B cell (primary cell): ENCODE measurements around the gene LIMK1.

Source experiments
- EZH2 ChIP-seq: IDR thresholded peaks from 2 replicates; pipeline ENCODE4 v1.6.1; 2012; ENCODE audit warnings: borderline replicate concordance, low read depth, mild to moderate bottlenecking, moderate library complexity, low read length; ENCODE audit not compliant: insufficient read depth, poor library complexity, severe bottlenecking
- TF ChIP-seq, protein P1 (sequence below): fragments of 200-600 bp; IDR thresholded peaks from one replicate; pipeline ENCODE4 v1.8.0; 2022; ENCODE audit warnings: antibody characterized with exemption, mild to moderate bottlenecking

DNA sequence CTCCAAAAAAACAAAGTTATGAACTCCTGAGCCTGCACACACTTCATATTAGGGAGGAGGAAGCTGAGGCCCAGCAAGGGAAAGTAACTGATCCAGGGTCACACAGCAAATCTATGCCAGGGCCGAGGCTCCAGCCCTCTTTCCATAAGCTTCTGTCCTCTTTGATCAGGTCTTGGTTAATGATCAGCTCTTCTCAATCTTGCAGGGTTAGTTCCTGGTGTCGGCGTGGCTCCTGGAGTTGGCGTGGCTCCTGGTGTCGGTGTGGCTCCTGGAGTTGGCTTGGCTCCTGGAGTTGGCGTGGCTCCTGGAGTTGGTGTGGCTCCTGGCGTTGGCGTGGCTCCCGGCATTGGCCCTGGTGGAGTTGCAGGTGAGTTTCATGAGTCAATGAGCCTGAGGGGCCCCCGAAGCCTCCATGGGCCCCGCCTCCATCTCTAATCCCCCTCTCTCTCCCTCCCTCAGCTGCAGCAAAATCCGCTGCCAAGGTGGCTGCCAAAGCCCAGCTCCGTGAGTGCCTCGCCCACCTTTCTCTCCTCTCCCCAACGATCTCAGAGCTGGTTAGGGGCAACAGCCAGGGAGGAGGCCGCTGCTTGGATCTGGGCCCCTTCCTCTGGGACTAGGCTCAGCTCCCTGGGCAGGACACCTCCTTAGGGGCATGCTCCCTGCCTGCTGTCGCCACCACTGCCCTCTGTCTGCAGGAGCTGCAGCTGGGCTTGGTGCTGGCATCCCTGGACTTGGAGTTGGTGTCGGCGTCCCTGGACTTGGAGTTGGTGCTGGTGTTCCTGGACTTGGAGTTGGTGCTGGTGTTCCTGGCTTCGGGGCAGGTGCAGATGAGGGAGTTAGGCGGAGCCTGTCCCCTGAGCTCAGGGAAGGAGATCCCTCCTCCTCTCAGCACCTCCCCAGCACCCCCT, 23.7 kb upstream of the LIMK1 start:
- TF ChIP-seq, protein P1, sequence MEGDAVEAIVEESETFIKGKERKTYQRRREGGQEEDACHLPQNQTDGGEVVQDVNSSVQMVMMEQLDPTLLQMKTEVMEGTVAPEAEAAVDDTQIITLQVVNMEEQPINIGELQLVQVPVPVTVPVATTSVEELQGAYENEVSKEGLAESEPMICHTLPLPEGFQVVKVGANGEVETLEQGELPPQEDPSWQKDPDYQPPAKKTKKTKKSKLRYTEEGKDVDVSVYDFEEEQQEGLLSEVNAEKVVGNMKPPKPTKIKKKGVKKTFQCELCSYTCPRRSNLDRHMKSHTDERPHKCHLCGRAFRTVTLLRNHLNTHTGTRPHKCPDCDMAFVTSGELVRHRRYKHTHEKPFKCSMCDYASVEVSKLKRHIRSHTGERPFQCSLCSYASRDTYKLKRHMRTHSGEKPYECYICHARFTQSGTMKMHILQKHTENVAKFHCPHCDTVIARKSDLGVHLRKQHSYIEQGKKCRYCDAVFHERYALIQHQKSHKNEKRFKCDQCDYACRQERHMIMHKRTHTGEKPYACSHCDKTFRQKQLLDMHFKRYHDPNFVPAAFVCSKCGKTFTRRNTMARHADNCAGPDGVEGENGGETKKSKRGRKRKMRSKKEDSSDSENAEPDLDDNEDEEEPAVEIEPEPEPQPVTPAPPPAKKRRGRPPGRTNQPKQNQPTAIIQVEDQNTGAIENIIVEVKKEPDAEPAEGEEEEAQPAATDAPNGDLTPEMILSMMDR: no peak
- TF ChIP-seq EZH2: no peak
